Ishikawa (cell line): ENCODE results near the gene CILP2.
A peak's percentile ranks its signal among the peaks of the same experiment; 100 is the strongest.

Source experiments
- CEBPB ChIP-seq: IDR thresholded peaks from 2 replicates; pipeline ENCODE4 v1.6.1; 2012
- CREB1 ChIP-seq: IDR thresholded peaks from 2 replicates; pipeline ENCODE4 v1.6.1; 2012; ENCODE audit warnings: low read depth
- EGR1 ChIP-seq: IDR thresholded peaks from 2 replicates; pipeline ENCODE4 v1.6.1; 2012
- EP300 ChIP-seq: IDR thresholded peaks from 2 replicates; pipeline ENCODE4 v1.6.1; 2012; ENCODE audit warnings: borderline replicate concordance
- FOXM1 ChIP-seq: IDR thresholded peaks from 2 replicates; pipeline ENCODE4 v1.6.1; 2012; ENCODE audit warnings: low read depth, borderline replicate concordance
- TAF1 ChIP-seq: IDR thresholded peaks from 2 replicates; pipeline ENCODE4 v1.6.1; 2012; ENCODE audit warnings: low read depth, mild to moderate bottlenecking
- YY1 ChIP-seq: IDR thresholded peaks from 2 replicates; pipeline ENCODE4 v1.6.1; 2012; ENCODE audit warnings: low read depth
- ZBTB7A ChIP-seq: IDR thresholded peaks from 2 replicates; pipeline ENCODE4 v1.6.1; 2012; ENCODE audit warnings: low read depth
- TF ChIP-seq, protein P1 (sequence below): IDR thresholded peaks from 2 replicates; pipeline ENCODE4 v1.6.1; 2012

DNA sequence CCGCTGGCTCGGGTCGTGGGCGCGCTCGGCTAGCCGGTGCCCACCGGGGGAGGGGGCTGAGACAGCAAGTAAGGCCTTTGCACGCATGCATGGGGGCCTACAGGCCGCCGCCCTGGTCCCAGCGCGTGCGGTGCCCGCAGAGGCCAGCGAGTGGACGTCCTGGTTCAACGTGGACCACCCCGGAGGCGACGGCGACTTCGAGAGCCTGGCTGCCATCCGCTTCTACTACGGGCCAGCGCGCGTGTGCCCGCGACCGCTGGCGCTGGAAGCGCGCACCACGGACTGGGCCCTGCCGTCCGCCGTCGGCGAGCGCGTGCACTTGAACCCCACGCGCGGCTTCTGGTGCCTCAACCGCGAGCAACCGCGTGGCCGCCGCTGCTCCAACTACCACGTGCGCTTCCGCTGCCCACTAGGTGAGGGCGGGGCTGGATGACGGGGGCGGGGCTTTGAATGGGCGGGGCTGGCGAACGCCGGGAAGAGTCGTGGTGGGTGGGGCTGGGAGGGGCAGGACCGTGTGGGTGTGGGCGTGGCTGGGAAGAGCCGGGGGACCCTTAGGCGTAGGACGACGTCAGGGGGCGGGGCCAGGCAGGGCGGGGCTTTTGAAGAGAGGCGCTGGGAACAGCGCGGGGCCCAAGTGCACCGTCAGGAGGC is 2.1 kb downstream of the CILP2 start:
- TF ChIP-seq, protein P1, sequence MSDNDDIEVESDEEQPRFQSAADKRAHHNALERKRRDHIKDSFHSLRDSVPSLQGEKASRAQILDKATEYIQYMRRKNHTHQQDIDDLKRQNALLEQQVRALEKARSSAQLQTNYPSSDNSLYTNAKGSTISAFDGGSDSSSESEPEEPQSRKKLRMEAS, result peak; percentile 99
- no peak for TF ChIP-seq EGR1
- TF ChIP-seq EP300, result no peak
- TF ChIP-seq FOXM1, result no peak
- TF ChIP-seq TAF1, result no peak
- TF ChIP-seq CREB1, result peak; percentile 77
- no peak for TF ChIP-seq ZBTB7A
- no peak for TF ChIP-seq YY1
- TF ChIP-seq CEBPB, result no peak
